HG03108 (cell line): ENCODE results near the gene ZNF37A.
"Not testable (repeated sequence)": the region's sequence is repeated elsewhere in the genome, so short reads cannot be mapped to it uniquely, and the experiment has no call there.

Experiments used
- ATAC-seq: cut with Tn5 transposase; IDR thresholded peaks from one replicate; pipeline ENCODE4 v1.9.1; 2021; ENCODE audit warnings: moderate library complexity; ENCODE audit not compliant: unreplicated experiment

The ZNF37A gene

GRCh38 chr10:38094158-38094926 is at the start of gene ZNF37A:
ZNF37A (plus strand) TSS chr10:38094337; CDS start chr10:38096618, 2,281 bp downstream.
- peak; percentile 96 for ATAC-seq

DNA sequence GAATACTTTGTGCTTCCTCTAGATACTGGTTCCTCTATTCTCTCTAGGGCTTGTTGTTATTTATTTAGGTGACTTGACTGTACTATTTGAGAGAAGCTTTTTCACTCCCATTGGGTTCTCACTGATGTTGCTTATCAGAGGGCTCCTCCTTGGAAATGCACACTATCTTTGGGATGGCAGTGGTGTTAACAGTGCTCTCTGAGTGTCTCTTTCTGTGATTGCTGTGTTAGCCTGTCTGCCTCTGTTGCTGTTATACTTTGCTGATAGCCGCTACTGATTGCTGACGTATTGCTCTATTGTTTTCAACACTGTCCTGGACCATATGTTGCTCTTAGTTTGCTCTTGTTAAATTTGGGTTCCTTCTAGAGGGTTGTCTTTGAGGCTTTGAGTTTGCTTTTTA is 49.0 kb upstream of the ZNF37A start:
- no peak for ATAC-seq

DNA sequence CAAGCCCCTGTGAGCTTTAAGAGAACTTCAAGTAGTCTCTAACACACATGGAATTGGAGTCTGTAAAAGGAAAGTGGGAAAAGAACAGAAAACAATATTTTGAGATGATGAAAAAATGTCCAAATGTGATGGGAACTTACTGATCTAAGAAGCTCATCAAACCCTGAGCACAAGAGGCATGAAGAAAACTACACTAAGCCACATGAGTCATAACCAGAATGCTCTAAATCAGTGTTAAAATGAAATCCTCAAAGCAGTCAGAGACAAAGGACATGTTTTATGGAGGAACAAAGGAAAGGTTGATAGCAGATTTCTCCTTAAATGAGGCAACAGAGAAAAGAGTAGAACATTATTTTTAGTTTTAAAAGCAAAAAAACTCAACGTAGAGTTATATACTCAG is 46.5 kb upstream of the ZNF37A start:
- no peak for ATAC-seq

DNA sequence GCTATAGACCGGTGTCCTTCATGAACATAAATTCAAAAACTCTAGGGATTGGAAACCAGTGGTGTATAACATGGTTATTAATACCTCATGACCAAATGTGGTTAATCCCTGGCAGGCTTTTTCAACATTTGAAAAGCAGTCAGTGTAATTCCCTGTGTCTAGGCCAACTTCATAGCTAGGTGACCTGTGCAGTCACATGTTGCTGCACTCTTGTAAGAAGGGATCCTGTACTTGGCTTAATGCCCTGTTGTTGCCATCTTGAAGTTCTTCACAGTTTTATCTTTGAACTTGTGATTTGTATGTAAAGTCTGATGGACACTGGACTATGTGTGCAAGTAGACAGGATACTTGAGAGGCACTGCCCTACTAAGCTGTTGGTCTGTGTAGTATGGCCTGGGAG is 43.9 kb upstream of the ZNF37A start:
- no peak for ATAC-seq

GRCh38 chr10:38054361-38054797 is 39.8 kb upstream of the ZNF37A start:
- no peak for ATAC-seq

DNA sequence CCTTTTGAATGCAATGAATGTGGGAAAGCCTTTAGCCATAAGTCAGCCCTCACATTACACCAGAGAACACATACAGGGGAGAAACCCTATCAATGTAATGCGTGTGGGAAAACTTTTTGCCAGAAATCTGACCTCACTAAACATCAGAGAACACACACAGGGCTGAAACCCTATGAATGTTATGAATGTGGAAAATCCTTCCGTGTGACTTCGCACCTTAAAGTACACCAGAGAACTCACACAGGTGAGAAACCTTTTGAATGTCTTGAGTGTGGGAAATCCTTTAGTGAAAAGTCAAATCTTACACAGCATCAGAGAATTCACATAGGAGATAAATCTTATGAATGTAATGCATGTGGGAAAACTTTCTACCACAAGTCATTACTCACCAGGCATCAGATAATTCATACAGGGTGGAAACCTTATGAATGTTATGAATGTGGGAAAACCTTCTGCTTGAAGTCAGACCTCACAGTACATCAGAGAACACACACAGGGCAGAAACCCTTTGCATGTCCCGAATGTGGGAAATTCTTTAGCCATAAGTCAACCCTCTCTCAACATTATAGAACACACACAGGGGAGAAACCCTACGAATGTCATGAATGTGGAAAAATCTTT is 38.8 kb upstream of the ZNF37A start:
- ATAC-seq, result not testable (repeated sequence)

- not testable (repeated sequence) for ATAC-seq
These were observed 24.5 kb upstream of the ZNF37A start for GRCh38 chr10:38069663-38070062.

DNA sequence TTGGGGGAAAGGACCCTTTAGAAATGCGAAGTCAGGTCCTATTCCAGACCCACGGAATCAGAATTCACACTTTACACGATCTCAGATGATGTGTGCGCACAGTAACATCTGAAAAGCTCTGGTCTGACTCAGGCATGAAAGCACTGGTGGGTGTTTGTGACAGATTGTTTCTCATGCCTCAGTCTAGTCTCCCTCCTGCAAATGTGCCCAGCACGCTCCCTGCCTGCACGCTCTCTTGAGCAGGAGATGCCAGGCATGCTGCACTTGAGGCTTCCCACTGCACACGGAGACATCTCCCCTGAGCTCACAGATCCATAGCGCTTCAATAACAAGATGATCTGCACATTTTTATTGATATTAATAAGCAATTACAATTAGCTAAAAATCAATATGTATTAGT is 23.6 kb upstream of the ZNF37A start:
- ATAC-seq, result no peak

DNA sequence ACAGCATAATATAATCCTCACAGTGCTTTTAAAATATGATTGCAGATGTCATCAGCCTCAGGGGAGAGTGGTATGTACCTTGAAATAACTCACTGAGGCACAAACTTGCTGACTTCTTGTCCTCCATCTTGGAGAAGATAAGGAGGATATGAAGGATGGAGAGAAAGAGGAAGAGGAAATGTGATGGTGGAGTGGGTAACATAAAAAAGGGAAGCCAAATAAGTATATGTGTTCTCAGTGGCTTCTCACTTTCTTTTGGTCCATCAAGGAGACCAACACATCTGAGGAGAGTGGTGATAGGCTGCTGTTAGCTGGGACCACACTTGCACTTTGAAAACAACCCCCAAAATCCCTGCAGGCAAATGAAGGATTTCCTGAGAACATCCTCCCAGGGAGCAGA is 21.6 kb upstream of the ZNF37A start:
- ATAC-seq, result no peak

DNA sequence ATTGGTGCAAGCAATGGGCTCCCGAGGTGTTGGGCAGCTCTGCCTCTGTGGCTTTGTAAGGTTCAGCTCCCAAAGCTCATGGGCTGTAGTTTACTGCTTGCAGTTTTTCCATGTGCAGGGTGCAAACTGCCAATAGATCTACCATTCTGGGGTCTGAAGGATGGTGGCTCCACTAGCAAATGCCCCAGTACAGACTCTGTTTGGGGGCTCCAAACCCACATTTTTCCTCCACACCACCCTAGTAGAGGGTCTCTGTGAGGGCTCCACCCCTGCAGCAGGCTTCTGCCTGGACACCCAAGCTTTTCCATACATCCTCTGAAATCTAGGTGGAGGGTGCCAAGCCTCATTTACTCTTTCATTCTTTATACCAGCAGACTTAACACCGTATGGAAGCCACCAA is 17.4 kb upstream of the ZNF37A start:
- ATAC-seq, result no peak

- ATAC-seq, result not testable (repeated sequence)
These were observed 819 bp upstream of the ZNF37A start for GRCh38 chr10:38093318-38093717.

DNA sequence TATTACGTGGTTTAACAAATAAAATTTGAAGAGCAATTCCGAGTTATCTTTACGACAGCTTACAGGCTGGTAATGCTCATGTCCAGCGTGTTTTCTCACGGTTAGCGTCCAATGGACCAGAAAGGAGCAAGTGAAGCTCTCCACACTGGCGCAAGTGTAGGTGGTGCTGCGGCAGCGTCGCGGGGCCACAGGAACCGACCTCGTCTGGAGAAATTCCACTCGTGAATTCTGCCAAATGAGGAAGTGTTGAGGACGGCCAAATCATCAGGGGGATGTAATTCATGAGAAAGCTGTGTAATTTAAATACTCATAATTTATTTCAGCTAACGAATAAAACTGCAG is 350 bp upstream of the ZNF37A start:
- ATAC-seq, result peak; percentile 12

- ATAC-seq, result no peak
These were observed 914 bp downstream of the ZNF37A start for GRCh38 chr10:38094927-38095574.

- no peak for ATAC-seq
These were observed 8.7 kb downstream of the ZNF37A start for GRCh38 chr10:38102880-38103279.

DNA sequence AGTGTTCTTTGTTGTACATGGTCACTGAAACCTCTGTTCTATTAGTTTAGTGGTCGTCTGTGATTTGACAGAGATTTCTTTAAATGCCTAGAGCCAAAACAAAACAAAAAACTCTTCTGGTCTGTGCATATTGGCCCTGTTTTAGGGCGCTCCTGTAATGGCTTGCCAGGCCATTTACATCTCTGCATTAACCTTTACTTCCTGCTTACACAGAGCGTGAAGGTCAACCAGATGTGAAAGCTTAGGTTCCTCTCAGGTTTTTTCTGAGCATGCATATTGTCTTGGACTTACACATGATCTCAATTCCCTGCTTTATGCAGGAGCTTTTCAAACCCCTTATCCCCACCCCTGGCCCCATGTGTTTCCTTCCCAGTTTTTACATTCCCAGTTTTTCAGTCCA is 9.6 kb downstream of the ZNF37A start:
- no peak for ATAC-seq

DNA sequence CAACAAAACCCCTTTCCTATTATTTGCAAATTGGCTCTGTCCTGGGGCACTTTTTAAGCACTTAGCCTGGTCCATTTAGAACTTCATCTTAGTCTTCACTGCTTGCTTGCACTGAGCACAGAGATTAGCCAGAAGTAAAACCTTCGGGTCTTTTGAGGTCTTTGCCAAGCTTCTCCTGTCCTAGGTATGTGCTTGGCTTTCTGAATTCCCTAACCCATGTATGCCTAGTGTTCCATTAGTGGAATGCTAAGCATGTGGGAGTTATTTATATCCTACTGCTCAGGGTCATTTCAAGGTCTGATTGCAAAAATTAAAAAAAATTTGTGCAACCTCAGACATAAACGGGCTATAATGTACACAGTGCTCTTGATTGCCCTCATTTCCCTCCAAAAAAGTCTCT is 18.0 kb downstream of the ZNF37A start:
- no peak for ATAC-seq

- no peak for ATAC-seq
These were observed 24.1 kb downstream of the ZNF37A start for GRCh38 chr10:38118072-38118807.

- ATAC-seq, result no peak
These were observed 24.9 kb downstream of the ZNF37A start for GRCh38 chr10:38119038-38119437.

GRCh38 chr10:38127812-38128211 is 33.7 kb downstream of the ZNF37A start:
- no peak for ATAC-seq

DNA sequence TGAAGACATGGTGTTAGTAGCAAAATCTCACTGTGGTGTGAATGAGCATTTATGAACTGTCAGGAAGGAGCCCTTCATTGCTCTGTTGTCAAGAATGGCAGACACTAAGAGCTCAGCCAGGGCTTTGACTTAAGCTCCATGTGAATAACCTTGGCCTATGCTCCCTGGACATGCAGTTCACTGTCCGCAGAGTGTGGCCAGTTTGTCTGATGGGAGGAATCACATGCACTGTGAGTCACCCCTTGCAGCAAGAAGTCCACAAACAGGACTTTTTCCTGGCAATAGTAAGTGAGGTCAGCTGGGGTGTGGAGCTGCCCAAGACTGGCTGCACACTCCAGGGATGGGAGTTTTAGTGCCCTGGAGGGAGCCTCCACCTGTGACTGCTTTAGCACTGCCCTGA is 49.5 kb downstream of the ZNF37A start:
- no peak for ATAC-seq

- no peak for ATAC-seq
These were observed 52.6 kb downstream of the ZNF37A start for GRCh38 chr10:38146579-38147333.
